Sigmoid colon (tissue), 4 donors: Measurements from ENCODE around the gene FCHSD2.
"Not testable (repeated sequence)": the region's sequence is repeated elsewhere in the genome, so short reads cannot be mapped to it uniquely, and the experiment has no call there.

Experiments used
- CTCF ChIP-seq, 4 experiments: fragments of 450-650 bp in 3 of 4; fragments of 200-600 bp in 1 of 4; IDR thresholded peaks; one replicate each; pipeline ENCODE4 v1.5.1; 2016 to 2019; ENCODE audit warnings: antibody characterized with exemption in 4 of 4, mild to moderate bottlenecking in 3 of 4, moderate library complexity in 2 of 4
- EP300 ChIP-seq, 4 donors: sonication (generic); formaldehyde crosslinking; IDR thresholded peaks; one replicate each; pipeline ENCODE4 v1.6.1; 2017; ENCODE audit warnings: antibody characterized with exemption in 4 of 4
- POLR2AphosphoS5 ChIP-seq, 4 donors: sonication (generic); formaldehyde crosslinking; IDR thresholded peaks; one replicate each; pipeline ENCODE4 v1.6.1; 2017; ENCODE audit warnings: antibody characterized with exemption in 4 of 4

- not testable (repeated sequence) for TF ChIP-seq CTCF, POLR2AphosphoS5, EP300 (IDR thresholded peaks at IDR 0.05)
These were observed 114.3 kb downstream of the FCHSD2 start for GRCh38 chr11:73027840-73028239.
